HepG2 (cell line): ENCODE measurements around the gene MIDN. TPM values are rescaled to one million over a fixed set of nuclear protein-coding genes. Genes with fewer than 3 reads are reported as not detected.

ENCODE experiments used
- ATF7-NPFF ChIP-seq: sonication (generic); formaldehyde crosslinking; IDR thresholded peaks from 2 replicates; pipeline ENCODE4 v1.8.1; 2023; ENCODE audit warnings: mild to moderate bottlenecking, low read depth, missing genetic modification reagents, moderate library complexity
- FOXM1 ChIP-seq: sonication (generic); formaldehyde crosslinking; IDR thresholded peaks from 2 replicates; pipeline ENCODE4 v1.5.0; 2020; ENCODE audit warnings: missing genetic modification reagents
- GLI4 ChIP-seq: sonication (generic); formaldehyde crosslinking; IDR thresholded peaks from 2 replicates; pipeline ENCODE4 v1.5.1; 2020; ENCODE audit warnings: missing genetic modification reagents, mild to moderate bottlenecking, moderate library complexity, borderline replicate concordance
- NBN ChIP-seq: fragments of 450-650 bp; conservative IDR thresholded peaks from 2 replicates; pipeline ENCODE4 v1.6.1; 2017
- NFIB ChIP-seq: sonication (generic); formaldehyde crosslinking; IDR thresholded peaks from 2 replicates; pipeline ENCODE4 v1.9.0; 2021; ENCODE audit warnings: missing genetic modification reagents, mild to moderate bottlenecking, borderline replicate concordance
- NR2C2 ChIP-seq: sonication (generic); formaldehyde crosslinking; IDR thresholded peaks from 2 replicates; pipeline ENCODE4 v1.4.0; 2020; ENCODE audit warnings: missing genetic modification reagents, mild to moderate bottlenecking, moderate library complexity, borderline replicate concordance
- PRPF4 ChIP-seq: fragments of 200-400 bp; formaldehyde crosslinking; IDR thresholded peaks from 2 replicates; pipeline ENCODE4 v1.6.1; 2016; ENCODE audit warnings: low read length, low read depth; ENCODE audit not compliant: poor library complexity, severe bottlenecking
- RARA ChIP-seq: IDR thresholded peaks from 2 replicates; pipeline ENCODE4 v1.6.1; 2016; ENCODE audit warnings: missing genetic modification reagents, missing compliant biosample characterization
- SCMH1 ChIP-seq: sonication (generic); formaldehyde crosslinking; IDR thresholded peaks from 2 replicates; pipeline ENCODE4 v1.9.0; 2021; ENCODE audit warnings: missing genetic modification reagents, mild to moderate bottlenecking, borderline replicate concordance
- WIZ ChIP-seq: sonication (generic); formaldehyde crosslinking; IDR thresholded peaks from 2 replicates; pipeline ENCODE4 v1.5.1; 2020; ENCODE audit warnings: mild to moderate bottlenecking, missing genetic modification reagents
- ZNF20 ChIP-seq: sonication (generic); formaldehyde crosslinking; IDR thresholded peaks from 2 replicates; pipeline ENCODE4 v1.4.0; 2020; ENCODE audit warnings: mild to moderate bottlenecking, moderate library complexity, missing genetic modification reagents
- ZNF224 ChIP-seq: sonication (generic); formaldehyde crosslinking; IDR thresholded peaks from 2 replicates; pipeline ENCODE4 v1.5.0; 2020; ENCODE audit warnings: mild to moderate bottlenecking, missing genetic modification reagents
- ZNF235 ChIP-seq: sonication (generic); formaldehyde crosslinking; IDR thresholded peaks from 2 replicates; pipeline ENCODE4 v1.8.1; 2023; ENCODE audit warnings: mild to moderate bottlenecking, missing genetic modification reagents, borderline replicate concordance
- ZNF282 ChIP-seq: fragments of 450-650 bp; IDR thresholded peaks from 2 replicates; pipeline ENCODE4 v1.6.1; 2018; ENCODE audit not compliant: partially characterized antibody
- ZNF354B ChIP-seq: sonication (generic); formaldehyde crosslinking; IDR thresholded peaks from 2 replicates; pipeline ENCODE4 v1.8.0; 2022; ENCODE audit warnings: mild to moderate bottlenecking, missing genetic modification reagents
- ZNF382 ChIP-seq: sonication (generic); formaldehyde crosslinking; IDR thresholded peaks from 2 replicates; pipeline ENCODE4 v1.5.0; 2020; ENCODE audit warnings: missing genetic modification reagents, mild to moderate bottlenecking, borderline replicate concordance
- ZNF432 ChIP-seq: sonication (generic); formaldehyde crosslinking; IDR thresholded peaks from 2 replicates; pipeline ENCODE4 v1.5.0; 2020; ENCODE audit warnings: missing genetic modification reagents, mild to moderate bottlenecking, borderline replicate concordance
- ZNF44 ChIP-seq: sonication (generic); formaldehyde crosslinking; IDR thresholded peaks from 2 replicates; pipeline ENCODE4 v1.5.1; 2020; ENCODE audit warnings: mild to moderate bottlenecking, missing genetic modification reagents
- ZNF556 ChIP-seq: sonication (generic); formaldehyde crosslinking; IDR thresholded peaks from 2 replicates; pipeline ENCODE4 v1.4.0; 2020; ENCODE audit warnings: mild to moderate bottlenecking, missing genetic modification reagents, borderline replicate concordance
- ZNF674 ChIP-seq: sonication (generic); formaldehyde crosslinking; IDR thresholded peaks from 2 replicates; pipeline ENCODE4 v1.5.0; 2020; ENCODE audit warnings: low read depth, mild to moderate bottlenecking, missing genetic modification reagents
- ZNF772 ChIP-seq: sonication (generic); formaldehyde crosslinking; IDR thresholded peaks from 2 replicates; pipeline ENCODE4 v1.5.0; 2020; ENCODE audit warnings: mild to moderate bottlenecking, missing genetic modification reagents
- polyA plus RNA-seq, 8 experiments: library from polyadenylated mRNA; depleted of rRNA in 3 of 8; stranded (reverse) in 7 of 8; unstranded in 1 of 8; fragments of >200 nt; fragmentation: Illumina TruSeq in 4 of 8; extraction: Trizol in 4 of 8; gene quantifications; 2 replicates each; pipeline versions ENCODE4 v1.2.1 to v1.2.3, GENCODE V29; 2011 to 2016; ENCODE audit warnings: low read depth in 4 of 8, missing spikeins in 1 of 8, mixed read lengths in 1 of 8; ENCODE audit not compliant: insufficient read depth in 1 of 8
- total RNA-seq, 5 experiments: library from RNA; depleted of rRNA; stranded (reverse); fragments of >200 nt; fragmentation: Illumina TruSeq; extraction: Trizol; gene quantifications; 2 replicates each; pipeline ENCODE4 v1.2.3, GENCODE V29; 2016; ENCODE audit warnings: low read depth in 1 of 5
- TF ChIP-seq, protein P1 (sequence below): IDR thresholded peaks from 2 replicates; pipeline ENCODE4 v1.6.1; 2016
- TF ChIP-seq, protein P2 (sequence below): IDR thresholded peaks from 2 replicates; pipeline ENCODE4 v1.6.1; 2012; ENCODE audit warnings: low read depth, low read length, improper control_type of control experiment
- TF ChIP-seq, protein P3 (sequence below): sonication (generic); formaldehyde crosslinking; IDR thresholded peaks from 2 replicates; pipeline ENCODE4 v1.8.1; 2023; ENCODE audit warnings: mild to moderate bottlenecking, inconsistent platforms, moderate library complexity, missing genetic modification reagents, borderline replicate concordance
- TF ChIP-seq, protein P4 (sequence below): sonication (generic); formaldehyde crosslinking; IDR thresholded peaks from 2 replicates; pipeline ENCODE4 v1.5.0; 2020; ENCODE audit warnings: mild to moderate bottlenecking, missing genetic modification reagents

MIDN gene
- total and polyA plus RNA-seq, 2 of the 13 experiments (the other 11 are each of a cell fraction or from before 2014, with no cell fraction given), result 8.4 to 18.0 TPM

DNA sequence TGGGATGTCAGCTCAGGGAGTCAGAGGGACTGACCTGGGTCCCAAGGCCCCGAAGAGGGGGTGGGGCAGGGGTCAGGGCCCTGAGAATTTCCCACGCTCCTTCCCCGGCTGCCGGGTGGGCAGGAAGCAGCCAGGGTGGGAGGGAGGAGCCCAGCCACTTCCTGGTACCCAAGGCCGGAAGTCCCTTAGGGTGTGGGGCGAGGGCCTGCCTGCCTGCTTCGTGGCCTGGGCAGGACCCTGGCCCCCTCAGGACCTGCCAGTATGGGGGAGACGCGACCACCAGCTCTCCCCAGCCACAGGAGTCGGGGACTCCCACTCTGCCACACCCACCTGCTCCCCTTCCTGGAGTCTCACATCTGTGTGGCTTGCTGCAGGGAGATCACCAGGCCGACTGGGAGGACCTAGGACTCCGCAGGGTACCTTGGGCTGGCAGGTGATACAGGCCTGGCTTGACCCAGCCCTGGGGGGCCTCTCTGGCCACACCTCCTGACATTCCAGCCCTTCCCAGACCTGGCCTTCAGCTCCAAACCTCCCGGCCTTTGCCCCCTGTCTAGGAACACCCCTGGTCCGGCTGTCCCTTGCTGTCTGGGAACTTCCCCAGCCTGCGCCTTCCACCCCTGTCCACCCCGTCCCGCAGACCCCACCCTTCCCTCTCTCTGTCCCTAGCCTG lies 11.0 kb downstream of the MIDN start (continued):
- TF ChIP-seq ZNF235 (CRISPR knock-in tag), result no peak
- TF ChIP-seq PRPF4, result no peak
- TF ChIP-seq ZNF282, result no peak
- TF ChIP-seq RARA (CRISPR knock-in tag), result peak; percentile 91
- TF ChIP-seq NFIB (CRISPR knock-in tag), result no peak
- TF ChIP-seq ZNF674 (CRISPR knock-in tag), result no peak
- TF ChIP-seq, protein P1, sequence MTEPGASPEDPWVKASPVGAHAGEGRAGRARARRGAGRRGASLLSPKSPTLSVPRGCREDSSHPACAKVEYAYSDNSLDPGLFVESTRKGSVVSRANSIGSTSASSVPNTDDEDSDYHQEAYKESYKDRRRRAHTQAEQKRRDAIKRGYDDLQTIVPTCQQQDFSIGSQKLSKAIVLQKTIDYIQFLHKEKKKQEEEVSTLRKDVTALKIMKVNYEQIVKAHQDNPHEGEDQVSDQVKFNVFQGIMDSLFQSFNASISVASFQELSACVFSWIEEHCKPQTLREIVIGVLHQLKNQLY (CRISPR knock-in tag), result no peak; the same call in 1 of the 2 replicates
- TF ChIP-seq ZNF354B (CRISPR knock-in tag), result no peak
- no peak for TF ChIP-seq ZNF20 (CRISPR knock-in tag)
- TF ChIP-seq, protein P2, sequence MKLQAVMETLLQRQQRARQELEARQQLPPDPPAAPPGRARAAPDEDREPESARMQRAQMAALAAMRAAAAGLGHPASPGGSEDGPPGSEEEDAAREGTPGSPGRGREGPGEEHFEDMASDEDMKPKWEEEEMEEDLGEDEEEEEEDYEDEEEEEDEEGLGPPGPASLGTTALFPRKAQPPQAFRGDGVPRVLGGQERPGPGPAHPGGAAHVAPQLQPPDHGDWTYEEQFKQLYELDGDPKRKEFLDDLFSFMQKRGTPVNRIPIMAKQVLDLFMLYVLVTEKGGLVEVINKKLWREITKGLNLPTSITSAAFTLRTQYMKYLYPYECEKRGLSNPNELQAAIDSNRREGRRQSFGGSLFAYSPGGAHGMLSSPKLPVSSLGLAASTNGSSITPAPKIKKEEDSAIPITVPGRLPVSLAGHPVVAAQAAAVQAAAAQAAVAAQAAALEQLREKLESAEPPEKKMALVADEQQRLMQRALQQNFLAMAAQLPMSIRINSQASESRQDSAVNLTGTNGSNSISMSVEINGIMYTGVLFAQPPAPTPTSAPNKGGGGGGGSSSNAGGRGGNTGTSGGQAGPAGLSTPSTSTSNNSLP, result no peak
- TF ChIP-seq ZNF44 (CRISPR knock-in tag), result 0 out of 2 replicates have a peak, but pooled peaks have one; percentile 59
- TF ChIP-seq, protein P3, sequence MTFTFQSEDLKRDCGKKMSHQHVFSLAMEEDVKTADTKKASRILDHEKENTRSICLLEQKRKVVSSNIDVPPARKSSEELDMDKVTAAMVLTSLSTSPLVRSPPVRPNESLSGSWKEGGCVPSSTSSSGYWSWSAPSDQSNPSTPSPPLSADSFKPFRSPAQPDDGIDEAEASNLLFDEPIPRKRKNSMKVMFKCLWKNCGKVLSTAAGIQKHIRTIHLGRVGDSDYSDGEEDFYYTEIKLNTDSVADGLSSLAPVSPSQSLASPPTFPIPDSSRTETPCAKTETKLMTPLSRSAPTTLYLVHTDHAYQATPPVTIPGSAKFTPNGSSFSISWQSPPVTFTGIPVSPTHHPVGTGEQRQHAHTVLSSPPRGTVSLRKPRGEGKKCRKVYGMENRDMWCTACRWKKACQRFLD (CRISPR knock-in tag), result no peak
- TF ChIP-seq ZNF432 (CRISPR knock-in tag), result no peak
- peak; percentile 67 for TF ChIP-seq ZNF224 (CRISPR knock-in tag)
- TF ChIP-seq, protein P4, sequence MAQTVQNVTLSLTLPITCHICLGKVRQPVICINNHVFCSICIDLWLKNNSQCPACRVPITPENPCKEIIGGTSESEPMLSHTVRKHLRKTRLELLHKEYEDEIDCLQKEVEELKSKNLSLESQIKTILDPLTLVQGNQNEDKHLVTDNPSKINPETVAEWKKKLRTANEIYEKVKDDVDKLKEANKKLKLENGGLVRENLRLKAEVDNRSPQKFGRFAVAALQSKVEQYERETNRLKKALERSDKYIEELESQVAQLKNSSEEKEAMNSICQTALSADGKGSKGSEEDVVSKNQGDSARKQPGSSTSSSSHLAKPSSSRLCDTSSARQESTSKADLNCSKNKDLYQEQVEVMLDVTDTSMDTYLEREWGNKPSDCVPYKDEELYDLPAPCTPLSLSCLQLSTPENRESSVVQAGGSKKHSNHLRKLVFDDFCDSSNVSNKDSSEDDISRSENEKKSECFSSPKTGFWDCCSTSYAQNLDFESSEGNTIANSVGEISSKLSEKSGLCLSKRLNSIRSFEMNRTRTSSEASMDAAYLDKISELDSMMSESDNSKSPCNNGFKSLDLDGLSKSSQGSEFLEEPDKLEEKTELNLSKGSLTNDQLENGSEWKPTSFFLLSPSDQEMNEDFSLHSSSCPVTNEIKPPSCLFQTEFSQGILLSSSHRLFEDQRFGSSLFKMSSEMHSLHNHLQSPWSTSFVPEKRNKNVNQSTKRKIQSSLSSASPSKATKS, result no peak
- TF ChIP-seq GLI4 (CRISPR knock-in tag), result no peak
- no peak for TF ChIP-seq ZNF382 (CRISPR knock-in tag)
- TF ChIP-seq WIZ (CRISPR knock-in tag), result 0 out of 2 replicates have a peak, but pooled peaks have one; percentile 22
- TF ChIP-seq ATF7-NPFF (CRISPR knock-in tag), result no peak; the same call in 1 of the 2 replicates
- TF ChIP-seq ZNF772 (CRISPR knock-in tag), result peak; percentile 75; the same call in 1 of the 2 replicates
- TF ChIP-seq ZNF556 (CRISPR knock-in tag), result 0 out of 2 replicates have a peak, but pooled peaks have one; percentile 51
- no peak for TF ChIP-seq FOXM1
- peak; percentile 79 for TF ChIP-seq NR2C2 (CRISPR knock-in tag)
- no peak for TF ChIP-seq NBN
- TF ChIP-seq SCMH1, result no peak
